H7 (cell line): Measurements from ENCODE around the gene TSPAN7. TPM values are rescaled to one million over a fixed set of nuclear protein-coding genes. Genes with fewer than 3 reads are reported as not detected.

Experiments used
- DNase-seq: peaks from one replicate; pipeline ENCODE4 v3.0.0; 2012
- H3K27me3 ChIP-seq: 2 replicates; pipeline ENCODE4 v1.6.0; 2011; ENCODE audit warnings: mild to moderate bottlenecking, low read length; ENCODE audit not compliant: control insufficient read depth, insufficient read depth
- H3K36me3 ChIP-seq: replicated peaks from 2 replicates; pipeline ENCODE4 v1.5.1; 2011; ENCODE audit warnings: low read length; ENCODE audit not compliant: control insufficient read depth, insufficient read depth
- H3K4me3 ChIP-seq: 2 replicates; pipeline ENCODE4 v1.5.1; 2011; ENCODE audit warnings: low read depth, mild to moderate bottlenecking, control low read depth, low read length, moderate library complexity; ENCODE audit not compliant: insufficient read depth
- total RNA-seq: library from RNA; depleted of rRNA; stranded (reverse); fragments of >200 nt; shearing (Covaris generic); gene quantifications from 2 replicates; pipeline ENCODE4 v1.2.3, GENCODE V29; 2014

Gene TSPAN7
- total RNA-seq, 1 experiment from 2014 or later = 1.1 TPM

- DNase-seq = no peak
- H3K36me3 ChIP-seq = no peaks in the 10 kb centered on the region
- no peak overlapping the region for H3K4me3 ChIP-seq
- H3K27me3 ChIP-seq = no peaks in the 10 kb centered on the region
These were observed 107.4 kb downstream of the TSPAN7 start for GRCh38 chrX:38668771-38669170.

GRCh38 chrX:38669428-38669827, 108.1 kb downstream of the TSPAN7 start:
- Histone ChIP-seq H3K4me3 (no peak overlapping the region), H3K27me3 (no peaks in the 10 kb centered on the region), H3K36me3 (no peaks in the 10 kb centered on the region)
- no peak for DNase-seq

DNA sequence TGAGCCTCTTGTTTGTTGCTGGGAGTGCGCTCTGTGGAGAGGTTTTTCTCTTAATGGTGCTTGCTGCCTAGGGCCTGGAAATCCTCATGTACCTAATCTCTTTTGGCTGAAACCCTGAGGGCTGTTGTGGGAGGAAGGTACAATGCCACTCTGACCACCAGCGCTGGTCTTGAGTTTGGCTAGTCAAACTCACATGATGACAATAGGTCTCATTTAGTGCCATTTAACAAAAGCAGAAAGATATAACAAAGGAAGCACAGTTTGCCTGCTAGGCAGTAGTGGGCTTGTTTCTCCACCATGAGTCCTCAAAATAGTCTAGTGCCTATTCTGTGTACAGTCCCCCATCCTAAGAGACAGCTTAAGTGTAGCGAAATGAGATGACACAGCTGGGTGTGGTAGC, 111.3 kb downstream of the TSPAN7 start:
- DNase-seq = no peak
- Histone ChIP-seq H3K27me3 (no peaks in the 10 kb centered on the region), H3K4me3 (no peak overlapping the region), H3K36me3 (no peaks in the 10 kb centered on the region)

- no peaks in the 10 kb centered on the region for H3K27me3 ChIP-seq
- no peak overlapping the region for H3K4me3 ChIP-seq
These were observed 114.5 kb downstream of the TSPAN7 start for GRCh38 chrX:38675856-38676255.

GRCh38 chrX:38678183-38678582, 116.8 kb downstream of the TSPAN7 start:
- H3K27me3 ChIP-seq = no peaks in the 10 kb centered on the region
- DNase-seq = no peak
- no peaks in the 10 kb centered on the region for H3K36me3 ChIP-seq
- H3K4me3 ChIP-seq = no peak overlapping the region

More at GRCh38 chrX:38675856-38676255, 114.5 kb downstream of the TSPAN7 start:
- no peak for DNase-seq
- no peaks in the 10 kb centered on the region for H3K36me3 ChIP-seq

GRCh38 chrX:38678821-38679220, 117.5 kb downstream of the TSPAN7 start:
- Histone ChIP-seq H3K4me3 (no peak overlapping the region), H3K36me3 (no peaks in the 10 kb centered on the region), H3K27me3 (no peaks in the 10 kb centered on the region)
- no peak for DNase-seq

GRCh38 chrX:38679695-38680094, 118.4 kb downstream of the TSPAN7 start:
- DNase-seq = no peak
- Histone ChIP-seq H3K36me3 (no peaks in the 10 kb centered on the region), H3K4me3 (no peak overlapping the region), H3K27me3 (no peaks in the 10 kb centered on the region)

DNA sequence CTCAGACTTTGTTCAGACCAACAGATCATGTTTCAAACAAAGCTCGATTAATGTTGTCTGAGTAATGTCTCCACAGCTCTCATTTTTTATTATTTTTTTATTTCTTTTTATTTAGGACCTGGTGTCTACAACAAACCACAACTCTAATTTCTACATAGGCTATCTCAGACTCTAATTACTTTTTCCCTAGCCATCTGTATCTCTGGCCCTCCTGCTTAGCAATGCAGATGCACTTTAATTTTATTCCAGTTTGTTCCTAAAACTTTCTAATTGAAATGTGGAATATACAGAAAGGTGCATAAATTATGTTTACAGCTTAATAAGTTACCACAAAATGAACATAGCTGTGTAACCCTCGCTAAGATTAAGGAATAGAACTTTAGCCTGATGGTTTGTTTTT, 120.8 kb downstream of the TSPAN7 start:
- no peaks in the 10 kb centered on the region for H3K27me3 ChIP-seq
- no peaks in the 10 kb centered on the region for H3K36me3 ChIP-seq
- DNase-seq = no peak
- H3K4me3 ChIP-seq = no peak overlapping the region

DNA sequence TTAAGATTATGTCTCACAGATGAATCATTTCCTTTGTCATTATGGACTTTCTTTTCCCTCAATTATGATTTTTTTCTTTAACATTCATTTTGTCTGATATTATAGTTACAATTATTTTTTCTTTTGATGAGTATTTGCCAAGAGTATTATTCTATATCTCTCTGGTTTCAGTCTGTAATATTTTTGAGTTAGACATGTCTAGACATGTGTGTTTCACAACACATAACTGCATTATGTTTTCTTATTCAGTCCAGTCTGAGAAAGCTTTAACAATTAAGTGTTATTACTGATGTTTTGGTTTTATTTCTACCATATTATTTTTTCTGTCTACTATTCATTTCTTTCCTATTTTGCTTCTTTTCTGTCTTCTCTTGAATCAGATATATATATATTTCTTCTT, 131.6 kb downstream of the TSPAN7 start:
- no peak for DNase-seq
- no peaks in the 10 kb centered on the region for H3K27me3 ChIP-seq
- no peak overlapping the region for H3K4me3 ChIP-seq
- no peaks in the 10 kb centered on the region for H3K36me3 ChIP-seq

- no peak for DNase-seq
- no peaks in the 10 kb centered on the region for H3K36me3 ChIP-seq
- H3K4me3 ChIP-seq = no peak overlapping the region
- H3K27me3 ChIP-seq = no peaks in the 10 kb centered on the region
These were observed 133.1 kb downstream of the TSPAN7 start for GRCh38 chrX:38694394-38694793.

DNA sequence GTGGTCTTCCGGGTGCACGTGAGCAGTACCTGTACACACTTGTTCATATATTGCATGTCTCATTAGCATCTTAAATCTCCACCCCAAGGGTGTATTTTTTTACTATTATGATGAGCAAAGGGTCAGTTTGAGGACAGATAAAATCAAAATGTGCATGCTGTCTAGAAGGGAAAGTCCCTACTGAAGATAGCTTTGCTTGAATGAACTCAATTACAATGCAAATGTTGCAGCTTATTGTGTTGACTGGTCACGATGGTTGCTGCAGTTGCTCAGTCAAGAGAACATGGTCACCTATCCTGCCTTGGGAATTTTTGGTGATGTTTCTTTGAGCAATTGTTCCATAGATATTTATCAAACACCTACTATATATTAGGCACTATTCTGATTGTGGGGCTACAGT, 136.1 kb downstream of the TSPAN7 start:
- Histone ChIP-seq H3K36me3 (no peaks in the 10 kb centered on the region), H3K4me3 (no peak overlapping the region), H3K27me3 (no peaks in the 10 kb centered on the region)
- no peak for DNase-seq

GRCh38 chrX:38699121-38699520, 137.8 kb downstream of the TSPAN7 start:
- Histone ChIP-seq H3K27me3 (no peaks in the 10 kb centered on the region), H3K36me3 (no peaks in the 10 kb centered on the region), H3K4me3 (no peak overlapping the region)
- DNase-seq = no peak

DNA sequence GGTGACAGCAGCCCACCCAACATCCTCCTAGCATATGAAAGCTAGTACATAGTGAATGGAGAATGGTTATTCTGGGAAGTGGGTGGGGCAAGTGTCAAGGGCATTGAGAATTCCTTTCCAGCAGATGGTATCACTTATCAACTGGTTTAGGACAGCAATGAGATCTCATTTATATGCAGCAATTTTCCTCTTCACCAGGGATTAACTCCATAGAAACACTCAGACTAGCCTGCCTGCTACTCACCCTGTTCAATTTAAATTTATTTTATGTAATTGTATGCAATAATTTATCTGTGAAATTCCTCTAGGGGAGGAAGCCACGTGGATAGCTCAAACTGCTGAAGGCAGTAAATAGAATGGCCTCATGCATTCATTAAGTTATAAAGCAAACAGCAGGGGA, 138.4 kb downstream of the TSPAN7 start:
- no peak for DNase-seq
- Histone ChIP-seq H3K36me3 (no peaks in the 10 kb centered on the region), H3K27me3 (no peaks in the 10 kb centered on the region), H3K4me3 (no peak overlapping the region)

DNA sequence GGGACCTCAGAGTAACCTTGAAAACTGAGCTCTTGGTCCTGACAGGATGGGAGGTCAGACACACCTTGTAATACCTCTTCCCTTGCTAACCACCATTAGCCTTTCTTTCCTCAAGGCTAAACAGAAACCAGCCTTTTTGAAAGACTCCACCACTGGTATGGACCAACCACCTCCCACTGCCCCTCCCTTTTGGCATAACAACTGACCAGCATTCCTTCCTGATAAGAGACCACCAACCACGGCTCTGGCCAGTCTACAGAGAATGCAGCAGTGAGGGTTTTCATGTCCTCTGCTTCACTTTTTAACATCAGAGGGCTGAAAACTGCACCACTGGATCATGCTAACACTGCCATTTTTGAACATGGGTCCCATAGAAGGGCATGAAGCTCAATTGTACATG, 139.7 kb downstream of the TSPAN7 start:
- Histone ChIP-seq H3K4me3 (no peak overlapping the region), H3K27me3 (no peaks in the 10 kb centered on the region), H3K36me3 (no peaks in the 10 kb centered on the region)
- peak; percentile 6 for DNase-seq

- no peaks in the 10 kb centered on the region for H3K27me3 ChIP-seq
- DNase-seq = no peak
- H3K36me3 ChIP-seq = no peaks in the 10 kb centered on the region
These were observed 143.0 kb downstream of the TSPAN7 start for GRCh38 chrX:38704146-38704882.

DNA sequence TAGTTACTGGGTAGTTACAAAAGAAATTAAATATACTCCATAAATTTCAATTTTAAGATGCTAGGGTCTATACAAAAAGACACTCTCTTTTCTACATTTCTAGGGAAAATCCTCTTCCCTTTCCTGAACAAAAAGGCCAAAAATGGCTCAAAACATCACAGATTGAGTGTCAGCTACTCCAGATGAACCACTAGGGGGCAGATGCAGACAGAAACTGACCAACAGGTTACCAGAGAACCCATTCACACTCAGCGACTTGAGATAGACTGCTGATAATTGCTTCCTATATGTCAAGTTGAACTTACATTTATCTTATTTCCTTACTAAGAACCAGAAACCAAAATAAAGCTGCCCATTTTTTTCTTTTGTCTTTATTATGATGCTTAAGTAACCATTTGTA, 156.5 kb downstream of the TSPAN7 start:
- DNase-seq = peak; percentile 51
- Histone ChIP-seq H3K4me3 (no peak overlapping the region), H3K27me3 (no peaks in the 10 kb centered on the region)

More at GRCh38 chrX:38704146-38704882, 143.0 kb downstream of the TSPAN7 start:
- H3K4me3 ChIP-seq = no peak overlapping the region

More for the DNA sequence above, 156.5 kb downstream of the TSPAN7 start:
- no peaks in the 10 kb centered on the region for H3K36me3 ChIP-seq
